Left lung (tissue), 10 donors: ENCODE measurements around the gene TSR3. TPM values are rescaled to one million over a fixed set of nuclear protein-coding genes. Genes with fewer than 3 reads are reported as not detected.

ENCODE experiments used
- ATAC-seq: fragments of 200-7000 bp; cut with Tn5 transposase; one replicate; pipeline ENCODE4 v1.9.1; 2020; ENCODE audit warnings: moderate library complexity
- DNase-seq, 4 donors: peaks; one replicate each; pipeline ENCODE4 v3.0.0-alpha.2; 2013 to 2020
- H3K27ac ChIP-seq, 2 donors: fragments of 200-600 bp; sonication (generic) in 1 of 2; one replicate each; pipeline versions ENCODE4 v1.5.0 to v1.8.0; 2020 to 2021
- H3K27me3 ChIP-seq, 2 donors: fragments of 200-600 bp; sonication (generic) in 1 of 2; one replicate each; pipeline versions ENCODE4 v1.5.0 to v1.8.0; 2020 to 2021
- H3K36me3 ChIP-seq, 2 donors: fragments of 200-600 bp; sonication (generic) in 1 of 2; one replicate each; pipeline versions ENCODE4 v1.5.0 to v1.8.0; 2020 to 2021
- H3K4me1 ChIP-seq, 2 donors: fragments of 200-600 bp; one replicate each; pipeline ENCODE4 v1.8.0; 2021
- H3K4me3 ChIP-seq, 2 donors: fragments of 200-600 bp; sonication (generic) in 1 of 2; one replicate each; pipeline versions ENCODE4 v1.5.0 to v1.8.0; 2020 to 2021; ENCODE audit warnings: mild to moderate bottlenecking in 1 of 2
- H3K9me3 ChIP-seq, 2 donors: fragments of 200-600 bp; sonication (generic) in 1 of 2; one replicate each; pipeline versions ENCODE4 v1.5.0 to v1.8.0; 2020 to 2021
- intact Hi-C, 2 donors: fragments of 100-400 bp; cut with DNase I; formaldehyde crosslinking; loops; one replicate each; pipeline versions ENCODE4 v1.11.2 to v1.14.2; 2022
- polyA plus RNA-seq, 6 donors: library from polyadenylated mRNA; unstranded; fragments of 120-200 nt; gene quantifications; one replicate each; pipeline ENCODE4 v1.2.1, GENCODE V29; 2013; ENCODE audit not compliant: insufficient read length in 6 of 6
- total RNA-seq, 2 donors: library from RNA; stranded (reverse); fragmentation: NEBNext Ultra II Directional; extraction: Animal tissue kit (Norgen Biotek cat#: 25700); gene quantifications; one replicate each; pipeline ENCODE4 v1.2.1, GENCODE V29; 2021
- TF ChIP-seq, protein P1 (sequence below), 2 donors: fragments of 200-600 bp; sonication (generic) in 1 of 2; IDR thresholded peaks; one replicate each; pipeline versions ENCODE4 v1.5.0 to v1.8.0; 2021; ENCODE audit warnings: antibody characterized with exemption in 2 of 2
- donor health status: DM: no; HTN: yes; CAD: no.
- donor health status: DM: no; HTN: no; CAD: no.

TSR3 gene
- total and polyA plus RNA-seq, 8 donors, result 33.6 to 57.0 (median 45.9) TPM

DNA sequence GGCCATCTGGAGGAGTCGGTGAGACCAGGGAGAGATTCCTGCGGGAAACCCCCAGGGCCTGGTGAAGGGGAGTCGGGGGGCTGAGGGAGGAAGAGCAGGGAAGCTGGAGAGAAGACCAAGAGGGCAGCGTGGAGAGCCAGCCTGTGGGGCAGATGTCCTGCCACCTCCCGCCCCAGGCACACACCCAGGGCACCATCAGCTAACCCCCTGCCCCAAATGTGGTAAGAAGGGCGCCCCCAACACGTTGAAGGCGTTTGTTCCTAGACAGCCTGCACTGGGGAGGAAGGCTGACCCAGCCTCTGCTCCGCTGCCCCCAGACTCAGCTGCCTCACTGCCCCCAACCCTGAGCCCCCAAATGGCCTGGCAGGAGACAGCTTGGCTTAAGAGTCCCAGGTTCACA, 16.9 kb downstream of the TSR3 start:
- H3K27me3 ChIP-seq, result peaks cover 34 to 72% of the 10 kb centered on the region in 2 donors
- H3K9me3 ChIP-seq, result peaks cover 0 to 9% of the 10 kb centered on the region in 2 donors
- no peak overlapping the region for H3K27ac ChIP-seq
- TF ChIP-seq, protein P1, sequence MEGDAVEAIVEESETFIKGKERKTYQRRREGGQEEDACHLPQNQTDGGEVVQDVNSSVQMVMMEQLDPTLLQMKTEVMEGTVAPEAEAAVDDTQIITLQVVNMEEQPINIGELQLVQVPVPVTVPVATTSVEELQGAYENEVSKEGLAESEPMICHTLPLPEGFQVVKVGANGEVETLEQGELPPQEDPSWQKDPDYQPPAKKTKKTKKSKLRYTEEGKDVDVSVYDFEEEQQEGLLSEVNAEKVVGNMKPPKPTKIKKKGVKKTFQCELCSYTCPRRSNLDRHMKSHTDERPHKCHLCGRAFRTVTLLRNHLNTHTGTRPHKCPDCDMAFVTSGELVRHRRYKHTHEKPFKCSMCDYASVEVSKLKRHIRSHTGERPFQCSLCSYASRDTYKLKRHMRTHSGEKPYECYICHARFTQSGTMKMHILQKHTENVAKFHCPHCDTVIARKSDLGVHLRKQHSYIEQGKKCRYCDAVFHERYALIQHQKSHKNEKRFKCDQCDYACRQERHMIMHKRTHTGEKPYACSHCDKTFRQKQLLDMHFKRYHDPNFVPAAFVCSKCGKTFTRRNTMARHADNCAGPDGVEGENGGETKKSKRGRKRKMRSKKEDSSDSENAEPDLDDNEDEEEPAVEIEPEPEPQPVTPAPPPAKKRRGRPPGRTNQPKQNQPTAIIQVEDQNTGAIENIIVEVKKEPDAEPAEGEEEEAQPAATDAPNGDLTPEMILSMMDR (IDR thresholded peaks at IDR 0.05), result no peak
- no peak overlapping the region for H3K4me3 ChIP-seq
- ATAC-seq (no peak), DNase-seq (no peak)
- intact Hi-C loops, result no loop called here
- H3K36me3 ChIP-seq, result no peaks in the 10 kb centered on the region
- peaks cover 5 to 37% of the 10 kb centered on the region in 2 donors for H3K4me1 ChIP-seq

DNA sequence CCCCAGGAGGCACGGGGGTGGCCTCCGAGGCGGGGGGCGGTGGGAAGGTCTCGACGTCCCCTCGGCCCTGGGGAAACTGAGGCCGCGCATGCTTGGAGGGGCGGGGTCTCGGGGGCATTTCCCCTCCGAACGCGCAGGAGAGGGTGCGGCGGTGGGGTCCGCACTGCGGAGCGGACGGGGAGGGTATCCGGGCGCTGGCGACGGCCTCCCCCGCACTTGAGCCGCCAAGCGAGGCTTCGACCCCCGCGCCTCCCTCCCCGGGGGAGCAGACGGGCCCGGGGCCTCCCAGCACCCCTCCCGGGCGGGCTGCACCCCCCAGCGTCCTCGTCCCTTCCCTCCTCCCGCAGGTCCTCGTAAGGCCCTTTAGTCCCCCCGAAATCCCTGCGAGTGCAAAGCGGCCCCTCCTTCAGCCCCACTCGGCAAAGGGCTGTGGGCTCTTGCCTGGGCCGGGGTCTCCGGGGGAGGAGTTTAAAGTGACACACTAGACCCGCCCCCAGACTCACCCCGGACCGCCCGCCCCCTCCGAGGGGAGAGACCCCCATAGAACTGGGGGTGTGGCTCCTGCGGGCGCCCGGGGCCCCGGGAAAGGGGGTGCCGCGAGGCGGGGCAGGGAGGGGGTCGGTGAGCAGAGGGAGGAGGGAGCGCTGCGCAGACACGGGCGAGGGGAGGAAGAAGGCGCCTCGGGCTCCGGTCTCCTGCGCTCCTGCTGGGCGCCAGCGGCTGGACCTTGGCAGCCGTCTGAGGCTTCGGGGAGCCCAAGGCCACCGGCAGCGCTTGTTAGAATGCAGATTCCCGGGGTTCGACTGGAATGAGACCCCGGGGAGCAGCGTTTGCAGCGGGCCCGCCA, 17.6 kb downstream of the TSR3 start:
- no peaks in the 10 kb centered on the region for H3K36me3 ChIP-seq
- peaks cover 5 to 37% of the 10 kb centered on the region in 2 donors for H3K4me1 ChIP-seq
- no peak overlapping the region for H3K27ac ChIP-seq
- H3K27me3 ChIP-seq, result peaks cover 34 to 72% of the 10 kb centered on the region in 2 donors
- DNase-seq, result no peak
- peak overlapping the region in 1 of 2 donors; percentile 36 for H3K4me3 ChIP-seq
- H3K9me3 ChIP-seq, result peaks cover 0 to 9% of the 10 kb centered on the region in 2 donors
- TF ChIP-seq, protein P1 (IDR thresholded peaks at IDR 0.05), result no peak
- intact Hi-C loops, result no loop called here
- no peak for ATAC-seq

DNA sequence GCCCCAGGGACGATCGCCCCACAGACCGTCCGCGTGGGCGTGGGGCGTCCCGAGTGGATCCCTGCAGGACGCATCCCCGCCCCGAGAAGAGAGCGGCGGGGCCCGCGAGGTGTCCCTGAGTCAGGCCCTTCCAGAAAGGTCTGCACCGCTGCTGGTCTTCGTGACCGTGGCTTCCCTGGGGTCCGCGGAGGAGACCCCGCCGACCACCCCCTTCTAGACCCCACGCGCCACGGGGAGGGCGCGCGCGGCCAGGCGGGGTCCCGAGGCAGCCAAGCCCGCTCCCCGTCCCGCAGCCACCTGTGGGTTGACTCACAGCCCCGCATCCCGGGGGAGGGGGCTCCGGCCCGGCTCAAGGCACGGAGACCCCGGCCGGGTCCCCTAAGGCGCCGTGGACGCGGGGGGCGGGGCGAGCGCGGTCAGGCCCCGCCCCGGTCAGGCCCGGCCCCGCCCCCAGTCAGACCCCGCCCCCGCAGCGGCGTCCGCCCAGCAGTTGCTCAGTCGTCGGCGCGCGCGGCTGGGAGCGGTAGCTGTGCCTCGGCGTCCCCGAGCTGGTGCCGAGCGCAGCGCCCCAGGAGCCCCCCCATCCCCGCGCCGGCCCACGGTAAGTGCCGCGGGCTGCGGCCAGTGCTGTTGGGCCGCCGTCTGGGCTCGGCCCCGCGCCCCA, 18.4 kb downstream of the TSR3 start, which contains the start of gene BAIAP3:
Gene BAIAP3, plus strand, starts transcription at position 497 of the 664 bp plus-strand sequence. CDS start 4,905 bp downstream, outside the sequence.
- ATAC-seq (peak; percentile 78), DNase-seq (no peak)
- Histone ChIP-seq H3K27ac (peak within 1 kb of the TSS in 1 of 2 donors; percentile 53), H3K9me3 (peaks cover 0 to 9% of the 10 kb centered on the region in 2 donors), H3K4me3 (peak within 1 kb of the TSS; percentile 7 to 36), H3K4me1 (peaks cover 5 to 37% of the 10 kb centered on the region in 2 donors), H3K36me3 (no peaks in the 10 kb centered on the region), H3K27me3 (peaks cover 34 to 72% of the 10 kb centered on the region in 2 donors)
- TF ChIP-seq, protein P1 (IDR thresholded peaks at IDR 0.05), result no peak
- intact Hi-C loops, result no loop called here

DNA sequence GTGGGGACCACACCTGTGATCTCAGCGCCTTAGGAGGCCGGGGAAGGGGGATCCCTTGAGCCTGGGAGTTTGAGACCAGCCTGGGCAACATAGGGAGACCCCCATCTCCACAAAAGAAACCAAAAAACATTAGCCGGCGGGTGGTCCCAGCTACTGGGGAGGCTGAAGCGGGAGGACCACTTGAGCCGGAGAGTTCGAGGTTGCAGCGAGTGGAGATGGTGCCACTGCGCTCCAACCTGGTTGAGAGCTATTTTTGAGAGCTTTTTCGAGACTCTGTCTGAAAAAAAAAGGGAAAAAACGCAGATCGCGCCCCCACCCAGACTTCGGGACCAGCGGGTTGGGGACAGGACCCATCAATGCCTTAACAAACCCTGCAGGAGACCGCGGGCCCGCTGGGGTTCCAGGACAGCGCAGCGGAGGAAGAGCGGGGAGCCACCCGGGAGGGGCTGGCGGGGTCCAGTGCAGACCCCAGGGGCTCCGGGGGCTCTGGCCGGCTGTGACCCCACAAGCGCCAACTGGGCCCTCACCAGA, 19.0 kb downstream of the TSR3 start:
- ATAC-seq, result no peak
- no peaks in the 10 kb centered on the region for H3K36me3 ChIP-seq
- intact Hi-C loops, result no loop called here
- peaks cover 0 to 9% of the 10 kb centered on the region in 2 donors for H3K9me3 ChIP-seq
- peak overlapping the region in 1 of 2 donors; percentile 53 for H3K27ac ChIP-seq
- DNase-seq, result no peak
- peaks cover 34 to 72% of the 10 kb centered on the region in 2 donors for H3K27me3 ChIP-seq
- H3K4me1 ChIP-seq, result peaks cover 5 to 37% of the 10 kb centered on the region in 2 donors
- peak overlapping the region; percentile 7 to 36 for H3K4me3 ChIP-seq
- TF ChIP-seq, protein P1 (IDR thresholded peaks at IDR 0.05), result no peak
